H9 (cell line): ENCODE results near the gene PBX1. TPM values are rescaled to one million over a fixed set of nuclear protein-coding genes. Genes with fewer than 3 reads are reported as not detected.

Experiments used
- DNase-seq: peaks from one replicate; pipeline ENCODE4 v3.0.0-alpha.2; 2017
- H2AFZ ChIP-seq: one replicate; pipeline ENCODE4 v1.6.1; 2013; ENCODE audit warnings: mild to moderate bottlenecking, low read length, control low read depth, moderate library complexity
- H2AK5ac ChIP-seq: 2 replicates; pipeline ENCODE4 v1.6.1; 2013; ENCODE audit warnings: low read length, control low read depth, mixed read lengths; ENCODE audit not compliant: insufficient read length
- H2BK120ac ChIP-seq: one replicate; pipeline ENCODE4 v1.6.1; 2013; ENCODE audit warnings: low read depth, mild to moderate bottlenecking, low read length, control low read depth, inconsistent platforms; ENCODE audit not compliant: poor library complexity, severe bottlenecking
- H2BK12ac ChIP-seq: 2 replicates; pipeline ENCODE4 v1.6.1; 2013; ENCODE audit warnings: low read length, control low read depth, mixed read lengths, low read depth; ENCODE audit not compliant: insufficient read length
- H2BK15ac ChIP-seq: 2 replicates; pipeline ENCODE4 v1.6.1; 2013; ENCODE audit warnings: low read depth, low read length, control low read depth
- H2BK20ac ChIP-seq: one replicate; pipeline ENCODE4 v1.6.1; 2013; ENCODE audit warnings: low read depth, mild to moderate bottlenecking, low read length, control low read depth, inconsistent platforms; ENCODE audit not compliant: poor library complexity, severe bottlenecking
- H2BK5ac ChIP-seq: 2 replicates; pipeline ENCODE4 v1.6.1; 2013; ENCODE audit warnings: low read length, control low read depth, mixed read lengths; ENCODE audit not compliant: insufficient read length
- H3K14ac ChIP-seq: 2 replicates; pipeline ENCODE4 v1.6.1; 2013; ENCODE audit warnings: low read length, control low read depth; ENCODE audit not compliant: insufficient read depth
- H3K18ac ChIP-seq: 2 replicates; pipeline ENCODE4 v1.6.1; 2013; ENCODE audit warnings: low read depth, mild to moderate bottlenecking, mixed read lengths, low read length, control low read depth; ENCODE audit not compliant: insufficient read length
- H3K23ac ChIP-seq: 2 replicates; pipeline ENCODE4 v1.6.1; 2013; ENCODE audit warnings: low read length, control low read depth, mixed read lengths, low read depth; ENCODE audit not compliant: insufficient read length
- H3K23me2 ChIP-seq: 2 replicates; pipeline ENCODE4 v1.6.1; 2013; ENCODE audit warnings: low read depth, mild to moderate bottlenecking, mixed read lengths, low read length, control low read depth; ENCODE audit not compliant: insufficient read length, poor library complexity, severe bottlenecking
- H3K27ac ChIP-seq: 2 replicates; pipeline ENCODE4 v1.5.1; 2013; ENCODE audit warnings: low read length, control low read depth, mixed read lengths, low read depth; ENCODE audit not compliant: insufficient read length
- H3K27me3 ChIP-seq: 2 replicates; pipeline ENCODE4 v1.6.1; 2013; ENCODE audit warnings: low read length, control low read depth, inconsistent platforms; ENCODE audit not compliant: insufficient read depth
- H3K4ac ChIP-seq: 2 replicates; pipeline ENCODE4 v1.6.1; 2013; ENCODE audit warnings: low read depth, mild to moderate bottlenecking, control low read depth, inconsistent platforms, low read length, moderate library complexity
- H3K4me1 ChIP-seq: 2 replicates; pipeline ENCODE4 v1.6.1; 2013; ENCODE audit warnings: low read length, control low read depth, inconsistent platforms; ENCODE audit not compliant: insufficient read depth
- H3K4me2 ChIP-seq: 2 replicates; pipeline ENCODE4 v1.6.1; 2013; ENCODE audit warnings: low read length, control low read depth, mixed read lengths; ENCODE audit not compliant: insufficient read length, insufficient read depth
- H3K56ac ChIP-seq: 2 replicates; pipeline ENCODE4 v1.6.1; 2013; ENCODE audit warnings: low read depth, mild to moderate bottlenecking, mixed read lengths, low read length, control low read depth; ENCODE audit not compliant: insufficient read length
- H3K79me1 ChIP-seq: 2 replicates; pipeline ENCODE4 v1.6.1; 2013; ENCODE audit warnings: low read depth, mild to moderate bottlenecking, moderate library complexity, low read length, control low read depth, inconsistent platforms; ENCODE audit not compliant: insufficient read depth, poor library complexity, severe bottlenecking
- H3K79me2 ChIP-seq: 2 replicates; pipeline ENCODE4 v1.6.1; 2013; ENCODE audit warnings: low read length, control low read depth, inconsistent platforms; ENCODE audit not compliant: insufficient read depth
- H3K9ac ChIP-seq: 2 replicates; pipeline ENCODE4 v1.6.1; 2013; ENCODE audit warnings: low read length, control low read depth, mixed read lengths; ENCODE audit not compliant: insufficient read length; ENCODE audit errors: extremely low read depth
- H3K9me3 ChIP-seq: one replicate; pipeline ENCODE4 v1.6.1; 2013; ENCODE audit warnings: low read depth, low read length, inconsistent platforms; ENCODE audit not compliant: control insufficient read depth
- H3T11ph ChIP-seq: one replicate; pipeline ENCODE4 v1.6.1; 2013; ENCODE audit warnings: mild to moderate bottlenecking, low read length, control low read depth, inconsistent platforms
- H4K20me1 ChIP-seq: one replicate; pipeline ENCODE4 v1.6.1; 2013; ENCODE audit not compliant: control insufficient read depth, insufficient read length, insufficient read depth
- H4K5ac ChIP-seq: 2 replicates; pipeline ENCODE4 v1.6.1; 2013; ENCODE audit warnings: low read depth, mild to moderate bottlenecking, mixed read lengths, low read length, control low read depth; ENCODE audit not compliant: insufficient read length
- H4K8ac ChIP-seq: replicated peaks from 2 replicates; pipeline ENCODE4 v1.6.1; 2013; ENCODE audit warnings: low read length, control low read depth, mixed read lengths, low read depth; ENCODE audit not compliant: insufficient read length
- H4K91ac ChIP-seq: 2 replicates; pipeline ENCODE4 v1.6.1; 2013; ENCODE audit warnings: low read depth, mild to moderate bottlenecking, moderate library complexity, mixed read lengths, low read length, control low read depth; ENCODE audit not compliant: insufficient read length
- H3K27ac Mint-ChIP-seq, 3 experiments: 2 replicates in 2 of 3; 3 replicates in 1 of 3; pipeline ENCODE4 v1.8.0; 2020 to 2021; ENCODE audit warnings: mixed read lengths in 3 of 3, mild to moderate bottlenecking in 1 of 3, moderate library complexity in 1 of 3
- H3K27me3 Mint-ChIP-seq: 2 replicates; pipeline ENCODE4 v1.8.0; 2021; ENCODE audit warnings: low read depth, mild to moderate bottlenecking, moderate library complexity, mixed read lengths
- H3K36me3 Mint-ChIP-seq, 3 experiments: 2 replicates in 2 of 3; 3 replicates in 1 of 3; pipeline ENCODE4 v1.8.0; 2020 to 2021; ENCODE audit warnings: low read depth in 3 of 3, mixed read lengths in 3 of 3; ENCODE audit not compliant: insufficient read depth in 1 of 3
- H3K4me1 Mint-ChIP-seq, 2 experiments: 2 replicates each; pipeline ENCODE4 v1.8.0; 2020; ENCODE audit warnings: mixed read lengths in 2 of 2
- H3K4me3 Mint-ChIP-seq, 2 experiments: 2 replicates in 1 of 2; 3 replicates in 1 of 2; pipeline ENCODE4 v1.8.0; 2020 to 2021; ENCODE audit warnings: mild to moderate bottlenecking in 2 of 2, mixed read lengths in 2 of 2, moderate library complexity in 1 of 2
- H3K9me3 Mint-ChIP-seq, 2 experiments: 2 replicates in 1 of 2; 3 replicates in 1 of 2; pipeline ENCODE4 v1.8.0; 2020; ENCODE audit warnings: mild to moderate bottlenecking in 2 of 2, mixed read lengths in 2 of 2, moderate library complexity in 1 of 2
- WGBS: extraction: QIAGEN DNeasy Blood & Tissue Kit; methylation state at CpG from one replicate; pipeline ENCODE4 v1.1.7; 2013; ENCODE audit warnings: missing lambda C conversion rate, low lambda C conversion rate, mixed read lengths; ENCODE audit not compliant: insufficient read length; ENCODE audit errors: extremely low coverage; 5-methylcytosine and 5-hydroxymethylcytosine counted together
- total RNA-seq: library from RNA; stranded (reverse); gene quantifications from 2 replicates; pipeline ENCODE4 v1.2.1, GENCODE V29; 2021
- TF ChIP-seq, protein P1 (sequence below): fragments of 200-600 bp; sonication (generic); conservative IDR thresholded peaks from 3 replicates; pipeline ENCODE4 v1.8.0; 2021; ENCODE audit warnings: antibody characterized with exemption, mild to moderate bottlenecking

Gene PBX1
- total RNA-seq, 1 experiment from 2014 or later: 142 TPM

DNA sequence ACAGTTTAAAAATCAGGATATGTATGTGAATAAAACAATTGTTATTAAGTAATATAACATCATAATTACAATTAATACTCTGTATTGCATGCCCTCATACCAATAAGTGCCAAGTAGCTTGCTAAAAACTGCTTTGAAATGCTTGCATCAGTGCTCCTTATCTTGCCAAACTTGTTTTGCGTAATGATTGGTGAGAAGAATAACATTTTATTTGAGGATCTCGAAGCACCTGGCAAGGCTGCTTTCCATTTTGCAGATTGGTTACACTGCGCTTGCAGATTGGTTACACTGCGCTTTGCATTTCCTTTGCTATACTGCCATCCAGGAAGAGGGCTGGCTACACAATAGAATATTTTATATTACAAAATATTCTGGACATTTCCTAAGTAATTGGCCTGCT lies 1.7 kb upstream of the PBX1 start:
- TF ChIP-seq, protein P1, sequence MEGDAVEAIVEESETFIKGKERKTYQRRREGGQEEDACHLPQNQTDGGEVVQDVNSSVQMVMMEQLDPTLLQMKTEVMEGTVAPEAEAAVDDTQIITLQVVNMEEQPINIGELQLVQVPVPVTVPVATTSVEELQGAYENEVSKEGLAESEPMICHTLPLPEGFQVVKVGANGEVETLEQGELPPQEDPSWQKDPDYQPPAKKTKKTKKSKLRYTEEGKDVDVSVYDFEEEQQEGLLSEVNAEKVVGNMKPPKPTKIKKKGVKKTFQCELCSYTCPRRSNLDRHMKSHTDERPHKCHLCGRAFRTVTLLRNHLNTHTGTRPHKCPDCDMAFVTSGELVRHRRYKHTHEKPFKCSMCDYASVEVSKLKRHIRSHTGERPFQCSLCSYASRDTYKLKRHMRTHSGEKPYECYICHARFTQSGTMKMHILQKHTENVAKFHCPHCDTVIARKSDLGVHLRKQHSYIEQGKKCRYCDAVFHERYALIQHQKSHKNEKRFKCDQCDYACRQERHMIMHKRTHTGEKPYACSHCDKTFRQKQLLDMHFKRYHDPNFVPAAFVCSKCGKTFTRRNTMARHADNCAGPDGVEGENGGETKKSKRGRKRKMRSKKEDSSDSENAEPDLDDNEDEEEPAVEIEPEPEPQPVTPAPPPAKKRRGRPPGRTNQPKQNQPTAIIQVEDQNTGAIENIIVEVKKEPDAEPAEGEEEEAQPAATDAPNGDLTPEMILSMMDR: no peak
- no peak overlapping the region for H3K4me2 ChIP-seq

More for the DNA sequence above, 1.7 kb upstream of the PBX1 start:
- Histone ChIP-seq H3T11ph (no peak overlapping the region), H3K23ac (no peak overlapping the region), H3K18ac (no peak overlapping the region), H4K91ac (no peak overlapping the region), H3K4ac (no peak overlapping the region), H2AFZ (no peak overlapping the region), H3K79me1 (no peaks in the 10 kb centered on the region), H4K20me1 (no peaks in the 10 kb centered on the region), H2BK20ac (no peak overlapping the region), H2BK12ac (no peak overlapping the region), H3K56ac (no peak overlapping the region), H4K5ac (no peak overlapping the region), H3K27ac (no peak overlapping the region), H4K8ac (no peak overlapping the region), H3K14ac (no peak overlapping the region), H3K23me2 (no peaks in the 10 kb centered on the region), H3K27me3 (no peaks in the 10 kb centered on the region), H2BK5ac (no peak overlapping the region), H3K79me2 (peaks cover 12% of the 10 kb centered on the region; the same call in 1 of the 2 replicates), H2AK5ac (no peak overlapping the region), H3K9me3 (no peaks in the 10 kb centered on the region), H2BK15ac (no peak overlapping the region), H2BK120ac (no peak overlapping the region), H3K9ac (no peak overlapping the region), H3K4me1 (peaks cover 3% of the 10 kb centered on the region; the same call in 1 of the 2 replicates)
- Mint-ChIP-seq H3K4me1 (peaks cover 20 to 23% of the 10 kb centered on the region in 2 experiments), H3K27ac (0 out of 7 replicates have a peak overlapping the region, but pooled peaks of 1 of the 3 experiments have one; percentile 22), H3K4me3 (peak overlapping the region in 1 of 2 experiments; percentile 48; a peak in 1 of 5 replicates), H3K36me3 (peaks cover 11 to 23% (median 18%) of the 10 kb centered on the region in 3 experiments), H3K9me3 (peaks cover 13 to 16% of the 10 kb centered on the region in 2 experiments), H3K27me3 (no peaks in the 10 kb centered on the region)
- DNase-seq: no peak
- no CpG with 5 or more reads among the region's 4 CpGs for WGBS
